CD4-positive, alpha-beta T cell treated with Interleukin-15 for 1 hour (primary cell): ENCODE results near the gene HHIP.

ENCODE experiments used
- DNase-seq: peaks from one replicate; pipeline ENCODE4 v3.0.0-alpha.2; 2020

Gene HHIP

DNA sequence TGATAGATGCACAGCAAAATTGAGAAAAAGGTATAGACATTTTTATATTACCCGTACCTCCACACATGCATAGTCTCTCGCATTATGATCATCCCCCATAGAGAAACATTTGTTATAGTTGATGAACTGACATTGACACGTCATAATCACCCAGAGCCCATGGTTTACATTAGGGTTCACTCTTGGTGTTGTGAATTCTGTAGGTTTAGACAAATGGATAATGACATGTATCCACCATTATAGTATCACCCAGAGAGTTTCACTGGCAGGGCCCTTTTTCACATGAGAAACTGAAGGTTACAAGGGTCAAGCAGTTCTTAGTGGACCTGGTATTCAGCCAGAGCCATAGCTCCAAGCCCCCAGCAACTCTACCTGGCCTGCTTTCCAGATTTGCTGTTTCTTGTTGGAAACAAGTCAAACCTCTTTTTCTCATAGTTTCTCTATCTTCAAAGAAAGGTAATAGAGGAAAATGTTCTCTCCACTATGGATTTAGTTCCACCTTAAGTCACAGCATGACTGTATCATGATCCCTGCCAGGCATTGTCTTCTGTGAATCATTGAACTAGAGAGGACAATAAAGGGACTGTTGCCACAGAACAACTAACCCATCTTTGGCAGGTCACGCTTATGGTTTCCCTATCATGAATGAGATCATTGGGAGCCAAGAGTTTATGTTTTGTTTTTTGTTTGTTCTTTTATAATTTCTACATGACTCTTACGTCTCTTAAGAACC is 64.0 kb downstream of the HHIP start:
- no peak for DNase-seq

GRCh38 chr4:144710526-144710912 is 64.6 kb downstream of the HHIP start:
- no peak for DNase-seq

- DNase-seq = no peak
Measured at GRCh38 chr4:144711700-144712456, 65.9 kb downstream of the HHIP start.

GRCh38 chr4:144712775-144713174 is 66.8 kb downstream of the HHIP start:
- DNase-seq = no peak

GRCh38 chr4:144714166-144714565 is 68.2 kb downstream of the HHIP start:
- DNase-seq = no peak

- DNase-seq = no peak
Measured at GRCh38 chr4:144715230-144715629, 69.3 kb downstream of the HHIP start.

DNA sequence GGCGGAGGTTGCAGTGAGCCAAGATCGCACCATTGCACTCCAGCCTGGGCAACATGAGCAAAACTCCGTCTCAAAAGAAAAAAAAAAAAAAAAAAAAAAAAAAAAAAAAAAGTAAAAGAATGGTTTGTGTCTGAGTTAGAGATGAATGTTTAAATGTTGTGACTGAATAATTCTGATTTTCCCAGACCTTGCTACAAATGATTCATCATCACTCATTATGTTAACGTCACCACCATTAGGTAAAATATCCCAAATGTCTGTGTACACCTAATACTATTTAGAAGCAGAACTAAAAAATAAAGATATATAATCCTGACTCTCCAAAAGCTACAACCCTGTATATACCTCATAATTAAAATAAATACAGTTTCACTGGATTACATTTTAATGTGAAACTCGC is 70.8 kb downstream of the HHIP start:
- no peak for DNase-seq

- no peak for DNase-seq
Measured at GRCh38 chr4:144718958-144719512, 73.1 kb downstream of the HHIP start.

DNA sequence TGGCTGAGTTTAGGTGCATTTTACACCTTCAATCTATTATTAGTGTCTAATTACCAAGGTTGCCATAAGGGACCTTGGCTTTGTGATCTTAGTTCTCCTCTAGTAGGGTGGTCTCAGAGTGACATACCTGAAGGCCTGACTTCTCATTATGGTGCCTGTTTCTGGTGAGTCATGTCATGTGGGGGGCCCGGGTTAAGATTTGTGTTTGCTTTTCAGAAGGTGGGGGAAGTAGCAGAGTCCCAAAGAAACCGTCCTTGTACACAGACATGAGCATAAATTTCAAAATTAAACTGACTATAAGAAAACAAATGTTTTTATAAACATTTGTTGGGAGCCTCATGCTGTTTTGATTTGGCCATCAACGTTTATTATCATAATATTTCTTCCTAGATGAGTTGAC is 74.5 kb downstream of the HHIP start:
- no peak for DNase-seq

- no peak for DNase-seq
Measured at GRCh38 chr4:144721994-144722393, 76.0 kb downstream of the HHIP start.

DNA sequence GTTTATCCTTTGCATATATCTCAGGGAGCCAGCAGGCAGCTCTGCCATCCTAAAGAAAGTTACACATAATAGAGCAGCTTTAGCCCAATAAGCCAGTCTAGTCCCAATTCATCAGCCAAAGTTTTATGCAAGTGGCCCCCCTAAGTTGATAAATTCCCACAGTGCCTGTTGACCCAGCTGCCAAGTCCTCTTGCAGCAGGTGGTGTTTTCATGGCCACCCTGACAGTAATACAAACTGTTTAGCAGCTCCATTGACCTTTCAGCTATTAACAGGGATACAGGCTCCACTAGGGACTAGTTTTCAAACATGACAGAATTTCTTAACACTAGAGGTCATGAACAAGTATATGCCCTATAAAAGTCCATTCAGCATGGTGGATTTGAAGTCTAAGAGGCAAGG is 77.5 kb downstream of the HHIP start:
- no peak for DNase-seq

- DNase-seq = no peak
Measured at GRCh38 chr4:144729175-144729574, 83.2 kb downstream of the HHIP start.

- DNase-seq = no peak
Measured at GRCh38 chr4:144732584-144733428, 86.8 kb downstream of the HHIP start.

DNA sequence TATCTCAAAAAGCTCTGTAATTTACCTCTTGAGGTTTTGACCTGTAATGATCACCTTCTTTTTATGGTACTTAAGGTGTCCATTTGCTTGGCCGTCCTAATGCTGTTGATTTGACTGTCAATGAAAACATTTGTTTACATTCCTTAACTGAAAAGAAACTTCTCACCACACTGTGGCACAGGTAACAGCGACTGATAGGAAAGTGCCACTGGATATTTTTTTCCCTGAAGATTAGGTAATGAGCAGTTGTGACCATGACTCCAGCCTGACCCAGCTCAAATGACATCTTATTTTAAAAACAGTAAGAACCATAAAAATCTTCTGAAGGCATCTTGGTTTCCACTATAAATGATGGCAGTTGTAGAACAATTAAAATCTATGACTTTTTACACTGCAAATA is 87.6 kb downstream of the HHIP start:
- DNase-seq = no peak

GRCh38 chr4:144734522-144734921 is 88.6 kb downstream of the HHIP start:
- no peak for DNase-seq

DNA sequence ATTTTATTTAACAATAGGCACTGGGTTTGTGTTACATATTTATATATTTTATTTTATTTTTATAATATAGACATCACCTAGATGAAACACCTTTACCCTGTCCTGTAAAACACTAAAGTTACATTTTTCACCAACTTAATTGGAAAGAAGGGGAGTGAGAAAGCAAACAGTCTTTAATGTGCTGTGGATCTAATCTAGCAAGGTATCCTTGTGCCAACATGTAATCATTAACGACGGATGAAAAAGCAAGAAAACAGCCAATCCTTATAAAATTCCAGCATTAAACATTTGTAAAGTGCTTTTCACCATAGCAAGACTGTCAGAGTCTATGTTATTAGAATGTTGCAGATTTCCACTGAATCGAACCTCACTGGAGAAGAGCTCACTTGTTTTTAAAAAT is 92.7 kb downstream of the HHIP start:
- no peak for DNase-seq

DNA sequence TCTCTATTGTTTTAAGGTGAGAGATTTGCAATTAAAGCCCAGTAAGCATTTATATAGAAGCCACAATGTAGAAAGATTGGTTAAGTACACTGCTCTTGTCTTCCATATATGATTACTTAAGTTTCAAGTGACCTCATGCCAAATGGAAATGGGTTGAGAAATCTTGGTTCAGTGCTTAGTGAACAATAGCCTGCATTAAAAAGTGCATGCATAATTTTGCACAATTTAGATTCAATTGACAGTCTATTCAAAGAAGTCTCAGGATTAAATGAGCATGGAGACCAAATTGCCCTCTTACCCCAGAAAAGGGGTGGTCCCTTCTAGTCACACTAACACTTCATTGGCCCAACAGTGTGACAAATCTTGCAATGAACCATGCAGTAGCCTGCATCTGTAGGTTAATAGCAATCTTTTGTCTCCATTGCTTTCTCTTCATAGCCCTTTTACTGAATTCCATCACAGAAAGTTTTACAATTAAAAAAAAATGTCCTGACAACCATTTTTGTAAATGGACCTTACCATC is 93.6 kb downstream of the HHIP start:
- no peak for DNase-seq

- DNase-seq = no peak
Measured at GRCh38 chr4:144740316-144740715, 94.4 kb downstream of the HHIP start.

DNA sequence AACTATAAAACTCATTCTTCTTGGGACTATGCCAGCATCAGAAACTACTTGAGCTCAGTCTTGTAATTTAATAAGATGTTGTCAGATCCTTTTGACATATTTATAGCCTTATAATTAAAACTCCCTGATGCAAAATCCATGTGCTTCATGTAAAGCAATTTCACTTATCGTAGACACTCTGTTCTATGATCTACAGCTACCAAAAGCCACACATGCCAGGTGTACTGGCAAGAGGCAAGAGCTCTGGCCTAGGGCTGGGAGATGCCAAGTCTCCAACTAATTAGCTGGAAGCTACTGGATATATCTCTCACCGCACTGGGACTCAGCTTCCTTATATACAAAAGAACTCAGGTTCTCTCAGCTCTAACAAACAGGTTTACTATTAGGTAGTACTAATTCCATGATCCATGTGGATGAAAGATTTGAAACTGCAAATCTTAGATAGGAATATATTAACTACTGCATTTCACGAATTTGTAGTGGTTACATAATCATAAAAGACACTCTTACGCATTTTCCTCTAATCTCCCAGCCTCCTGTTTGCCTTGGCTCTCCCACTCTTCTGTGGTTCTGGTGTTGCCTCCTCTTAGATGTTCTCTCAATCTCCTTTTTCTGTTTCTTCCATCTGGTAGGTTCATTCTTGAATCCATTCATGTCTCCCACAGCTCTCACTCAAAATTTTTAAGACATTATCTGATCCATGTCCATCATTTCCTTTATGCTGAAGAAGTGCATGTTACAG is 103.0 kb downstream of the HHIP start:
- no peak for DNase-seq

GRCh38 chr4:144750348-144750747 is 104.4 kb downstream of the HHIP start:
- no peak for DNase-seq

DNA sequence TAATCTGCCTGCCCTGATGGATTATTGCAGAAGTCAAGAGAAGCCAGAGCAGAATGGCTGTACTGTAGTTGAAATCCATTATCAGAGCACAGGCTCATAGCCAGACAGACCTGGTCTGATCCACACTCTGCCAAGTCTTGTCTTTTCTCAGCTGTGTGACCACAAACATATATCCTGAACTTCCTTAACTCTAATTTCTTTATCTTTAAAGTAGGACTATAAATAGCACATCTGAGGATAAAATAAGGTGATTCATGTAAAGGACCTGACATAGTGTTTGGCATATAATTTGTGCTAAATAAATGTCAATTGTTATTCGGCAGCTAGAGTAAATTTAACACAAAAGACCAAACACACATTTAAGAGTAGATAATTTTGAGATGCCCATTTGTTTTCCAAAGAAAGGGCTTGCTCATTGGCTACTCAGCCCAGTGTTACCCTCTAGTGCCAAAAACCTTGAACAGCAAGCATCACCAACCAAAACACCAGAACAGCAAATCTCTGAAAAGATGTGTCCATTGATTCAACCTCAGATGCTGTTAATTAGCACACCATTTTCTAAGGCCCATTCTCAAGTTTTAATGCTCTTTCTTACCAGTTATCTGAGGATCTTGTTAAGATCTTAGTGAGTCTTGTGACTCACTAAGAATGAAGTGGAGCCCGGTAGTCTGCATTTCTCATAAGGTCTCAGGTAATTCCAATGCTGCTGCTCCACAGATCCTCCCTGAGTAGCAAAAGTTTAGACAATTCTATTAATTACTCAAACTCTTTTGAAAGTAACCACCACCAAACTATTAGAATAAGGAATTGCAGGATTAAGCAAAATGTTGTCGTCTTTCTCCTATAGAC is 108.8 kb downstream of the HHIP start:
- no peak for DNase-seq
